Immature natural killer cell (primary cell): ENCODE data around the gene TRIO. TPM values are rescaled to one million over a fixed set of nuclear protein-coding genes. Genes with fewer than 3 reads are reported as not detected.

Experiments used
- DNase-seq, 3 donors: peaks; one replicate each; pipeline ENCODE4 v3.0.0; 2022; ENCODE audit warnings: mixed read lengths in 1 of 3
- H3K27ac Mint-ChIP-seq, 6 donors: one replicate each; pipeline ENCODE4 v1.8.0; 2020; ENCODE audit warnings: mixed read lengths in 6 of 6, mild to moderate bottlenecking in 5 of 6, inconsistent platforms in 4 of 6, moderate library complexity in 3 of 6
- H3K27me3 Mint-ChIP-seq, 3 donors: one replicate each; pipeline ENCODE4 v1.8.0; 2020 to 2021; ENCODE audit warnings: low read depth in 3 of 3, mild to moderate bottlenecking in 3 of 3, mixed read lengths in 3 of 3, moderate library complexity in 3 of 3, inconsistent platforms in 1 of 3
- H3K36me3 Mint-ChIP-seq, 3 donors: one replicate each; pipeline ENCODE4 v1.8.0; 2020; ENCODE audit warnings: mixed read lengths in 3 of 3, inconsistent platforms in 2 of 3, mild to moderate bottlenecking in 2 of 3
- H3K4me1 Mint-ChIP-seq, 2 donors: one replicate each; pipeline ENCODE4 v1.8.0; 2020; ENCODE audit warnings: inconsistent platforms in 2 of 2, mild to moderate bottlenecking in 2 of 2, mixed read lengths in 2 of 2, moderate library complexity in 1 of 2
- H3K4me3 Mint-ChIP-seq, 5 donors: one replicate each; pipeline ENCODE4 v1.8.0; 2020; ENCODE audit warnings: mild to moderate bottlenecking in 5 of 5, mixed read lengths in 5 of 5, inconsistent platforms in 3 of 5, moderate library complexity in 3 of 5
- H3K9me3 Mint-ChIP-seq, 6 donors: one replicate each; pipeline ENCODE4 v1.8.0; 2020; ENCODE audit warnings: mild to moderate bottlenecking in 6 of 6, mixed read lengths in 6 of 6, inconsistent platforms in 4 of 6, moderate library complexity in 3 of 6
- polyA plus RNA-seq, 3 donors: library from polyadenylated mRNA; unstranded; fragments of 300-500 nt; fragmentation: Illumina TruSeq; gene quantifications; one replicate each; pipeline ENCODE4 v1.2.3, GENCODE V29; 2021

The TRIO gene
- polyA plus RNA-seq, 3 donors from 2014 or later = 0.70 to 2.3 (median 1.2) TPM

- Mint-ChIP-seq H3K9me3 (no peaks in the 10 kb centered on the region), H3K4me1 (peaks cover 0 to 11% of the 10 kb centered on the region in 2 donors), H3K27me3 (peaks cover 0 to 3% (median 0%) of the 10 kb centered on the region in 3 donors), H3K27ac (no peak overlapping the region), H3K4me3 (no peak overlapping the region), H3K36me3 (peaks cover 0 to 14% (median 3%) of the 10 kb centered on the region in 3 donors)
- DNase-seq = no peak
Measured at GRCh38 chr5:14416621-14417275, 273.6 kb downstream of the TRIO start.

- Mint-ChIP-seq H3K4me1 (peaks cover 0 to 11% of the 10 kb centered on the region in 2 donors), H3K27me3 (peaks cover 0 to 3% (median 0%) of the 10 kb centered on the region in 3 donors), H3K4me3 (no peak overlapping the region), H3K27ac (no peak overlapping the region), H3K9me3 (no peaks in the 10 kb centered on the region), H3K36me3 (peaks cover 3 to 14% (median 3%) of the 10 kb centered on the region in 3 donors)
- DNase-seq = no peak
Measured at GRCh38 chr5:14417276-14417730, 274.2 kb downstream of the TRIO start.

GRCh38 chr5:14417792-14418765 is 274.9 kb downstream of the TRIO start:
- H3K4me1 Mint-ChIP-seq = peaks cover 0 to 11% of the 10 kb centered on the region in 2 donors
- H3K9me3 Mint-ChIP-seq = no peaks in the 10 kb centered on the region
- H3K27me3 Mint-ChIP-seq = peaks cover 0 to 3% (median 0%) of the 10 kb centered on the region in 3 donors
- H3K27ac Mint-ChIP-seq = peak overlapping the region in 1 of 6 donors; percentile 3
- no peak for DNase-seq
- no peak overlapping the region for H3K4me3 Mint-ChIP-seq
- peaks cover 3 to 16% (median 11%) of the 10 kb centered on the region in 3 donors for H3K36me3 Mint-ChIP-seq

- no peaks in the 10 kb centered on the region for H3K9me3 Mint-ChIP-seq
- H3K4me3 Mint-ChIP-seq = no peak overlapping the region
- peaks cover 0 to 11% of the 10 kb centered on the region in 2 donors for H3K4me1 Mint-ChIP-seq
- no peak overlapping the region for H3K27ac Mint-ChIP-seq
- H3K36me3 Mint-ChIP-seq = peaks cover 4 to 14% (median 11%) of the 10 kb centered on the region in 3 donors
- peaks cover 0 to 4% (median 0%) of the 10 kb centered on the region in 3 donors for H3K27me3 Mint-ChIP-seq
- DNase-seq = no peak
Measured at GRCh38 chr5:14419686-14420085, 276.5 kb downstream of the TRIO start.

GRCh38 chr5:14420101-14420811 is 277.1 kb downstream of the TRIO start:
- H3K9me3 Mint-ChIP-seq = no peaks in the 10 kb centered on the region
- peaks cover 0 to 4% (median 0%) of the 10 kb centered on the region in 3 donors for H3K27me3 Mint-ChIP-seq
- no peak for DNase-seq
- peaks cover 0 to 7% of the 10 kb centered on the region in 2 donors for H3K4me1 Mint-ChIP-seq
- H3K4me3 Mint-ChIP-seq = no peak overlapping the region
- no peak overlapping the region for H3K27ac Mint-ChIP-seq
- peaks cover 4 to 17% (median 11%) of the 10 kb centered on the region in 3 donors for H3K36me3 Mint-ChIP-seq

GRCh38 chr5:14421851-14422250 is 278.7 kb downstream of the TRIO start:
- Mint-ChIP-seq H3K9me3 (no peaks in the 10 kb centered on the region), H3K36me3 (peaks cover 7 to 19% (median 17%) of the 10 kb centered on the region in 3 donors), H3K27me3 (peaks cover 0 to 4% (median 2%) of the 10 kb centered on the region in 3 donors), H3K27ac (no peak overlapping the region), H3K4me3 (no peak overlapping the region), H3K4me1 (no peaks in the 10 kb centered on the region)
- no peak for DNase-seq

GRCh38 chr5:14424011-14424685 is 281.0 kb downstream of the TRIO start:
- DNase-seq = no peak
- no peaks in the 10 kb centered on the region for H3K9me3 Mint-ChIP-seq
- no peak overlapping the region for H3K4me3 Mint-ChIP-seq
- no peaks in the 10 kb centered on the region for H3K4me1 Mint-ChIP-seq
- no peak overlapping the region for H3K27ac Mint-ChIP-seq
- H3K27me3 Mint-ChIP-seq = peaks cover 0 to 5% (median 4%) of the 10 kb centered on the region in 3 donors
- peaks cover 12 to 19% (median 17%) of the 10 kb centered on the region in 3 donors for H3K36me3 Mint-ChIP-seq

- H3K4me1 Mint-ChIP-seq = no peaks in the 10 kb centered on the region
- DNase-seq = no peak
- H3K9me3 Mint-ChIP-seq = no peaks in the 10 kb centered on the region
- H3K36me3 Mint-ChIP-seq = peaks cover 12 to 19% (median 14%) of the 10 kb centered on the region in 3 donors
- H3K27ac Mint-ChIP-seq = no peak overlapping the region
- no peak overlapping the region for H3K4me3 Mint-ChIP-seq
- peaks cover 0 to 5% (median 3%) of the 10 kb centered on the region in 3 donors for H3K27me3 Mint-ChIP-seq
Measured at GRCh38 chr5:14425559-14425958, 282.4 kb downstream of the TRIO start.

- H3K27me3 Mint-ChIP-seq = peaks cover 0 to 5% (median 1%) of the 10 kb centered on the region in 3 donors
- no peak overlapping the region for H3K27ac Mint-ChIP-seq
- H3K4me3 Mint-ChIP-seq = no peak overlapping the region
- DNase-seq = no peak
- no peaks in the 10 kb centered on the region for H3K9me3 Mint-ChIP-seq
- peaks cover 10 to 19% (median 12%) of the 10 kb centered on the region in 3 donors for H3K36me3 Mint-ChIP-seq
- H3K4me1 Mint-ChIP-seq = no peaks in the 10 kb centered on the region
Measured at GRCh38 chr5:14426521-14426920, 283.4 kb downstream of the TRIO start.

GRCh38 chr5:14428302-14429081 is 285.4 kb downstream of the TRIO start:
- Mint-ChIP-seq H3K27ac (no peak overlapping the region), H3K36me3 (peaks cover 4 to 8% (median 8%) of the 10 kb centered on the region in 3 donors), H3K4me1 (no peaks in the 10 kb centered on the region), H3K4me3 (no peak overlapping the region), H3K27me3 (peaks cover 0 to 7% (median 0%) of the 10 kb centered on the region in 3 donors), H3K9me3 (no peaks in the 10 kb centered on the region)
- no peak for DNase-seq

GRCh38 chr5:14429101-14430050 is 286.2 kb downstream of the TRIO start:
- H3K4me1 Mint-ChIP-seq = no peaks in the 10 kb centered on the region

More at GRCh38 chr5:14429101-14430050, 286.2 kb downstream of the TRIO start:
- H3K4me3 Mint-ChIP-seq = no peak overlapping the region
- H3K36me3 Mint-ChIP-seq = peaks cover 4 to 8% (median 8%) of the 10 kb centered on the region in 3 donors
- H3K27ac Mint-ChIP-seq = no peak overlapping the region
- no peak for DNase-seq
- H3K27me3 Mint-ChIP-seq = peaks cover 0 to 7% (median 0%) of the 10 kb centered on the region in 3 donors
- no peaks in the 10 kb centered on the region for H3K9me3 Mint-ChIP-seq
